Stimulated activated CD8-positive, alpha-beta memory T cell treated with anti-CD3 and anti-CD28 coated beads, Interleukin-4, amount 100 ng/mL, for 4 hours (primary cell): Measurements from ENCODE around the gene ASXL3.

Experiments used
- DNase-seq, 2 donors: peaks; one replicate each; pipeline ENCODE4 v3.0.0-alpha.2; 2020; ENCODE audit warnings: low read depth in 2 of 2, low spot score in 1 of 2

ASXL3 gene

GRCh38 chr18:33581856-33582255 is 3.8 kb downstream of the ASXL3 start:
- no peak for DNase-seq

GRCh38 chr18:33583901-33584300 is 5.9 kb downstream of the ASXL3 start:
- no peak for DNase-seq

GRCh38 chr18:33584548-33585430 is 6.8 kb downstream of the ASXL3 start:
- no peak for DNase-seq

- DNase-seq = no peak
Observed at GRCh38 chr18:33585431-33585775, 7.4 kb downstream of the ASXL3 start.

- DNase-seq = no peak
Observed at GRCh38 chr18:33588361-33588760, 10.3 kb downstream of the ASXL3 start.

GRCh38 chr18:33593261-33593660 is 15.2 kb downstream of the ASXL3 start:
- no peak for DNase-seq

GRCh38 chr18:33594799-33595198 is 16.8 kb downstream of the ASXL3 start:
- DNase-seq = no peak

- DNase-seq = no peak
Observed at GRCh38 chr18:33596178-33596854, 18.3 kb downstream of the ASXL3 start.

GRCh38 chr18:33600846-33601245 is 22.8 kb downstream of the ASXL3 start:
- DNase-seq = no peak

- DNase-seq = no peak
Observed at GRCh38 chr18:33603454-33603853, 25.4 kb downstream of the ASXL3 start.

GRCh38 chr18:33605250-33605649 is 27.2 kb downstream of the ASXL3 start:
- no peak for DNase-seq

- DNase-seq = no peak
Observed at GRCh38 chr18:33606621-33607020, 28.6 kb downstream of the ASXL3 start.

- DNase-seq = no peak
Observed at GRCh38 chr18:33611525-33612135, 33.6 kb downstream of the ASXL3 start.

GRCh38 chr18:33612632-33613031 is 34.6 kb downstream of the ASXL3 start:
- no peak for DNase-seq

- DNase-seq = no peak
Observed at GRCh38 chr18:33616556-33616955, 38.5 kb downstream of the ASXL3 start.

- no peak for DNase-seq
Observed at GRCh38 chr18:33627114-33627513, 49.1 kb downstream of the ASXL3 start.

GRCh38 chr18:33630476-33630875 is 52.5 kb downstream of the ASXL3 start:
- DNase-seq = no peak

GRCh38 chr18:33641141-33641540 is 63.1 kb downstream of the ASXL3 start:
- no peak for DNase-seq

- no peak for DNase-seq
Observed at GRCh38 chr18:33644494-33644893, 66.5 kb downstream of the ASXL3 start.

GRCh38 chr18:33647365-33647764 is 69.3 kb downstream of the ASXL3 start:
- DNase-seq = no peak

GRCh38 chr18:33652635-33653034 is 74.6 kb downstream of the ASXL3 start:
- no peak for DNase-seq

GRCh38 chr18:33653231-33653630 is 75.2 kb downstream of the ASXL3 start:
- DNase-seq = no peak
